K562 (cell line): ENCODE data around the gene C17orf50.

Experiments used
- SMC3 ChIP-seq: conservative IDR thresholded peaks from 2 replicates; pipeline ENCODE4 v1.6.1; 2011; ENCODE audit warnings: low read depth, low read length, improper control_type of control experiment; ENCODE audit not compliant: insufficient read depth
- TF ChIP-seq, protein P1 (sequence below), 3 experiments: IDR thresholded peaks in 2 of 3; conservative IDR thresholded peaks in 1 of 3; 2 replicates each; pipeline ENCODE4 v1.5.1; 2011 to 2012; ENCODE audit warnings: low read length in 3 of 3, mild to moderate bottlenecking in 3 of 3, control low read depth in 2 of 3, improper control_type of control experiment in 1 of 3, inconsistent platforms in 1 of 3, low read depth in 1 of 3, mixed read lengths in 1 of 3, moderate library complexity in 1 of 3; ENCODE audit not compliant: insufficient read depth in 2 of 3

DNA sequence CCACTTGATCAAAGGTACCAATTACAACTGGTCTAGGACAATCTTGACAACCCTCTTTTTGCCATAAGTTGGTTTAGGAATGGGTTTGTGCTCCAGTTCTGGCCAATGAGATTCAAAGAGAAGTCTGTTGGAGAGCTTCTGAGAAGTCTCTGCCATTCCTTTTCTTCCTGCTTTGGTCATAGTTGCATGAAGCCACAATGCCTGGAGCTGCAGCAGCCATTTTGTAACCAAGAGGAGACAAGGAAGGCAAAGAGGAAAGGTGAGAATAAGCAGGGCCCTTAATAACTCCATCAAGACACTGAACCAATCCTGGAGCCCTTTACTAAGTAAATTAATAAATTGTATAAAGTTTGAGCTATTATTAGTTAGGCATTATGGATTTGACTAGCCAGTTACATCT is 3.4 kb upstream of the C17orf50 start:
- TF ChIP-seq SMC3: no peak
- TF ChIP-seq, protein P1, sequence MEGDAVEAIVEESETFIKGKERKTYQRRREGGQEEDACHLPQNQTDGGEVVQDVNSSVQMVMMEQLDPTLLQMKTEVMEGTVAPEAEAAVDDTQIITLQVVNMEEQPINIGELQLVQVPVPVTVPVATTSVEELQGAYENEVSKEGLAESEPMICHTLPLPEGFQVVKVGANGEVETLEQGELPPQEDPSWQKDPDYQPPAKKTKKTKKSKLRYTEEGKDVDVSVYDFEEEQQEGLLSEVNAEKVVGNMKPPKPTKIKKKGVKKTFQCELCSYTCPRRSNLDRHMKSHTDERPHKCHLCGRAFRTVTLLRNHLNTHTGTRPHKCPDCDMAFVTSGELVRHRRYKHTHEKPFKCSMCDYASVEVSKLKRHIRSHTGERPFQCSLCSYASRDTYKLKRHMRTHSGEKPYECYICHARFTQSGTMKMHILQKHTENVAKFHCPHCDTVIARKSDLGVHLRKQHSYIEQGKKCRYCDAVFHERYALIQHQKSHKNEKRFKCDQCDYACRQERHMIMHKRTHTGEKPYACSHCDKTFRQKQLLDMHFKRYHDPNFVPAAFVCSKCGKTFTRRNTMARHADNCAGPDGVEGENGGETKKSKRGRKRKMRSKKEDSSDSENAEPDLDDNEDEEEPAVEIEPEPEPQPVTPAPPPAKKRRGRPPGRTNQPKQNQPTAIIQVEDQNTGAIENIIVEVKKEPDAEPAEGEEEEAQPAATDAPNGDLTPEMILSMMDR (IDR thresholded peaks at IDR 0.05 in 2 of 3, conservative IDR thresholded peaks at IDR 0.05 in 1 of 3; ENCODE audit: insufficient read depth in 2 of 3, low read depth in 1 of 3, low read length in 3 of 3): no peak
